Esophagus squamous epithelium (tissue), 5 donors: ENCODE measurements around the gene TRAPPC3L. TPM values are rescaled to one million over a fixed set of nuclear protein-coding genes. Genes with fewer than 3 reads are reported as not detected.
"Not testable (repeated sequence)": the region's sequence is repeated elsewhere in the genome, so short reads cannot be mapped to it uniquely, and the experiment has no call there.

Source experiments
- DNase-seq: peaks from one replicate; lab custom pipeline; 2025; lab: John Stamatoyannopoulos, UW
- H3K27ac ChIP-seq, 4 donors: fragments of 200-600 bp; sonication (generic); one replicate each; pipeline ENCODE4 v1.5.1; 2016 to 2019; ENCODE audit warnings: mild to moderate bottlenecking in 1 of 4
- H3K27me3 ChIP-seq, 4 donors: fragments of 200-600 bp; sonication (generic); 1 replicate in 3 of 4; 2 replicates in 1 of 4; pipeline versions ENCODE4 v1.5.1 to v1.6.0; 2017 to 2021; ENCODE audit warnings: antibody characterized with exemption in 1 of 4
- H3K36me3 ChIP-seq, 3 donors: fragments of 200-600 bp; sonication (generic); one replicate each; pipeline ENCODE4 v1.5.1; 2016 to 2019
- H3K4me1 ChIP-seq, 3 donors: fragments of 200-600 bp; sonication (generic); one replicate each; pipeline ENCODE4 v1.5.1; 2017 to 2019
- H3K4me3 ChIP-seq, 4 donors: fragments of 200-600 bp; sonication (generic); 1 replicate in 3 of 4; 2 replicates in 1 of 4; pipeline ENCODE4 v1.5.1; 2016 to 2019; ENCODE audit warnings: mild to moderate bottlenecking in 2 of 4, moderate library complexity in 1 of 4
- H3K9me3 ChIP-seq, 3 donors: fragments of 200-600 bp; sonication (generic); one replicate each; pipeline ENCODE4 v1.5.1; 2016 to 2019
- POLR2A ChIP-seq, 4 donors: fragments of 450-650 bp; IDR thresholded peaks; one replicate each; pipeline ENCODE4 v1.6.1; 2017; ENCODE audit warnings: antibody characterized with exemption in 4 of 4, mild to moderate bottlenecking in 4 of 4, moderate library complexity in 3 of 4
- WGBS, 2 donors: methylation state at CpG; one replicate each; pipeline ENCODE4 v1.1.5; 2018; 5-methylcytosine and 5-hydroxymethylcytosine counted together
- intact Hi-C: fragments of 100-400 bp; cut with DNase I; formaldehyde crosslinking; loops from one replicate; pipeline ENCODE4 v1.15.0; 2022
- total RNA-seq, 4 donors: library from RNA; depleted of rRNA; stranded (reverse); fragments of >200 nt; gene quantifications; one replicate each; pipeline ENCODE4 v1.1.0, GENCODE V29; 2016
- TF ChIP-seq, protein P1 (sequence below), 6 experiments: fragments of 450-650 bp in 4 of 6; fragments of 200-600 bp in 2 of 6; sonication (generic) in 2 of 6; IDR thresholded peaks; one replicate each; pipeline ENCODE4 v1.5.1; 2016 to 2019; ENCODE audit warnings: antibody characterized with exemption in 6 of 6, mild to moderate bottlenecking in 4 of 6, moderate library complexity in 4 of 6
- donor health status: DM: yes; HTN: yes; CAD: no.

TRAPPC3L gene
- total RNA-seq, 4 donors from 2014 or later = not detected

DNA sequence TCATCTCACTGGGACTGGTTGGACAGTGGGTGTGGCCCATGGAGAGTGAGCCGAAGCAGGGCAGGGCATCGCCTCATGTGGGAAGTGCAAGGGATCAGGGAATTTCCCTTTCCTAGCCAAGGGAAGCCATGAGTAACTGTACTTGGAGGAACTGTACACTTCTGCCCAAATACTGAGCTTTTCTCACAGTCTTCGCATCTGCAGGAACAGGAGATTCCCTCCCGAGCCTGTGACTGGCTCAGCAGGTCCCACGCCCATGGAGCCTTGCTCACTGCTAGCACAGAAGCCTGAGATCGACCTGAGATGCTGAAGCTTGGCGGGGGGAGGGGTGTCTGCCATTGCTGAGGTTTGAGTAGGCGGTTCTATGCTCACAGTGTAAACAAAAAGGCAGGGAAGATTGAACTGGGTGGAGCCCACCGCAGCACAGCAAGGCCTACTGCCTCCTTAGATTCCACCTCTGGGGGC, 44.5 kb downstream of the TRAPPC3L start:
- intact Hi-C loops = no loop called here
- WGBS, 2 donors = 37% methylated on average over 3 of the region's 9 CpGs; no CpG with 5 or more reads in 1 of the 2 donors
- no peaks in the 10 kb centered on the region for H3K36me3 ChIP-seq
- DNase-seq = no peak
- H3K4me1 ChIP-seq = peaks cover 0 to 7% (median 0%) of the 10 kb centered on the region in 3 donors
- no peaks in the 10 kb centered on the region for H3K9me3 ChIP-seq
- no peak overlapping the region for H3K4me3 ChIP-seq
- no peak overlapping the region for H3K27ac ChIP-seq
- no peak for TF ChIP-seq POLR2A (IDR thresholded peaks at IDR 0.05)
- TF ChIP-seq, protein P1, sequence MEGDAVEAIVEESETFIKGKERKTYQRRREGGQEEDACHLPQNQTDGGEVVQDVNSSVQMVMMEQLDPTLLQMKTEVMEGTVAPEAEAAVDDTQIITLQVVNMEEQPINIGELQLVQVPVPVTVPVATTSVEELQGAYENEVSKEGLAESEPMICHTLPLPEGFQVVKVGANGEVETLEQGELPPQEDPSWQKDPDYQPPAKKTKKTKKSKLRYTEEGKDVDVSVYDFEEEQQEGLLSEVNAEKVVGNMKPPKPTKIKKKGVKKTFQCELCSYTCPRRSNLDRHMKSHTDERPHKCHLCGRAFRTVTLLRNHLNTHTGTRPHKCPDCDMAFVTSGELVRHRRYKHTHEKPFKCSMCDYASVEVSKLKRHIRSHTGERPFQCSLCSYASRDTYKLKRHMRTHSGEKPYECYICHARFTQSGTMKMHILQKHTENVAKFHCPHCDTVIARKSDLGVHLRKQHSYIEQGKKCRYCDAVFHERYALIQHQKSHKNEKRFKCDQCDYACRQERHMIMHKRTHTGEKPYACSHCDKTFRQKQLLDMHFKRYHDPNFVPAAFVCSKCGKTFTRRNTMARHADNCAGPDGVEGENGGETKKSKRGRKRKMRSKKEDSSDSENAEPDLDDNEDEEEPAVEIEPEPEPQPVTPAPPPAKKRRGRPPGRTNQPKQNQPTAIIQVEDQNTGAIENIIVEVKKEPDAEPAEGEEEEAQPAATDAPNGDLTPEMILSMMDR (IDR thresholded peaks at IDR 0.05) = no peak
- no peaks in the 10 kb centered on the region for H3K27me3 ChIP-seq

DNA sequence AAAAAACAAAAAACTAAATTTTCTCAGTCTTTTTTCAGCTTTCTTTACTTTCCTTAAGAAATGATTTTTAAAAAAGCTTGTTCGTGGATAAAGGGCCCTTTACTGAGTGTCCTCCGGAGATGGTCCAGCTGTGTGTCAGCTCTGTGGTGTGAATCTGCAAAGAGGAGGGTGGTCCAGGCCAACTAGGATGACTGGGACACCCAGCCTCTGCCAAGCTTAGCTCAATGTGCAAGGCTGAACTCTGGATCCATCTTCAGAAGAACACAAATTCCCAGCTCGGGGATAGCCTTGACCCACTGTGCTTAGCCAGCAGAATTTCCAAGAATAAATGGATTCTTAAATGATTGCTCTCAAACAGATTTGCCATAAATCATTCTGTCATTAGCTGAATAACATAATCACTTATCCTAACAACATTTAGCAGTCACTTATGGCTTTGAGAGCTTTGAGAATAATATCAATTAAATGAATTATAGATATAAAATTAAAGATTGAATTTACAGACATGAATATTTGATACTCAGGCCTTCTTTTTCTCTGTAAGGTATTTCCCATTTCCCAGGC, 48.3 kb downstream of the TRAPPC3L start:
- H3K9me3 ChIP-seq = no peaks in the 10 kb centered on the region
- TF ChIP-seq POLR2A (IDR thresholded peaks at IDR 0.05) = no peak
- TF ChIP-seq, protein P1 (IDR thresholded peaks at IDR 0.05) = no peak
- no peak for DNase-seq
- 33 to 37% methylated on average over 3 of the region's 3 CpGs for WGBS, 2 donors
- H3K27me3 ChIP-seq = no peaks in the 10 kb centered on the region
- peaks cover 0 to 7% (median 0%) of the 10 kb centered on the region in 3 donors for H3K4me1 ChIP-seq
- no peak overlapping the region for H3K27ac ChIP-seq
- no peak overlapping the region for H3K4me3 ChIP-seq
- no peaks in the 10 kb centered on the region for H3K36me3 ChIP-seq
- intact Hi-C loops = no loop called here

- H3K4me3 ChIP-seq, H3K4me1 ChIP-seq, H3K27me3 ChIP-seq, DNase-seq, H3K36me3 ChIP-seq, H3K27ac ChIP-seq, H3K9me3 ChIP-seq, intact Hi-C loops: not testable (repeated sequence)
- 91 to 100% methylated on average over 1 of the region's 1 CpG for WGBS, 2 donors
Observed at GRCh38 chr6:116495161-116495560, 50.3 kb downstream of the TRAPPC3L start.

DNA sequence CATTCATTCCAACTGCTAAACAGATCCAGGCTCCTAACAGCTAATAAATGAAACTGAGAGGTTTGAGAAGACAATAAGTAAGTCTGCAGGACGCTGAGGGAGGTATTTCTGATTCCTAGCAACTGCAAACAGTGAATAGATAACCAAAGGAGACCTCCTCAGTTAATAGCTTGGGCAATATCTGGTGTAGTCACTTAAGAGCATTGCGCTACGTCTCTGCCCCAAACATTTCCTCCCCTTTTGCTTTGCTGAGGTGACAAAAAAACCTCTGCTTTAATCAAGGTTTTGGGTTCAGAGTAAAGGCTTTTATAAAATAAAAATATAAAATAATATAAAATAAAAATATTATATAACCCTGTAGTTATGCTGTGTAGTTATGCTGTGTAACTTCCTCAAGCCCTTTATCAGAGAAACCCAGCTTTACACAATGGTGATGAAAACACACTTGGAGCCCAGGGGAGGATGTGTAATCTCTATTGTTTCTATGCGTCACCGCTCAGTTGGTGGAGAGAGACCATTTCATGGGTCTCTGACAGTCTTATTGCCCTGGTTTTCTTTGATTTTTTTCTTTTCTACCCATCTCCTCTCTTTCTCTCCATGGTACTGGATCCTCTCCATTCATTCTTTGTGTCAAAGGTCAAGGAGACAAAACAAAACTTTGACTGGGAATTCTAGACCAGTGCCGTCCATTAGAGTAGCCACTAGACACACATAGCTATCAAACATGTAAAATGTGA, 53.0 kb downstream of the TRAPPC3L start:
- H3K27ac ChIP-seq = no peak overlapping the region
- no peaks in the 10 kb centered on the region for H3K9me3 ChIP-seq
- no peaks in the 10 kb centered on the region for H3K27me3 ChIP-seq
- H3K36me3 ChIP-seq = no peaks in the 10 kb centered on the region
- no peak overlapping the region for H3K4me3 ChIP-seq
- intact Hi-C loops = no loop called here
- 69 to 80% methylated on average over 6 of the region's 6 CpGs for WGBS, 2 donors
- no peak for TF ChIP-seq POLR2A (IDR thresholded peaks at IDR 0.05)
- TF ChIP-seq, protein P1 (IDR thresholded peaks at IDR 0.05) = no peak
- DNase-seq = no peak
- no peaks in the 10 kb centered on the region for H3K4me1 ChIP-seq

GRCh38 chr6:116491610-116492330, 53.7 kb downstream of the TRAPPC3L start:
- H3K4me3 ChIP-seq = no peak overlapping the region
- TF ChIP-seq, protein P1 (IDR thresholded peaks at IDR 0.05) = no peak
- TF ChIP-seq POLR2A (IDR thresholded peaks at IDR 0.05) = no peak
- no peaks in the 10 kb centered on the region for H3K36me3 ChIP-seq
- no peak overlapping the region for H3K27ac ChIP-seq
- no peaks in the 10 kb centered on the region for H3K27me3 ChIP-seq
- 74 to 90% methylated on average over 1 of the region's 1 CpG for WGBS, 2 donors
- intact Hi-C loops = no loop called here
- no peaks in the 10 kb centered on the region for H3K9me3 ChIP-seq
- DNase-seq = no peak
- H3K4me1 ChIP-seq = no peaks in the 10 kb centered on the region
